K562 (cell line): ENCODE data around the gene VPS45. TPM values are rescaled to one million over a fixed set of nuclear protein-coding genes. Genes with fewer than 3 reads are reported as not detected.

Source experiments
- ATAC-seq: fragments of 200-7000 bp; cut with Tn5 transposase; 3 replicates; pipeline ENCODE4 v1.9.1; 2020; ENCODE audit warnings: moderate library complexity
- BruUV-seq: library from RNA; stranded (reverse); fragments of 400-500 nt; replicated peaks from 2 replicates; lab custom pipeline; 2021; lab: Mats Ljungman, UMichigan
- CTCF ChIA-PET: fragments of 300-600 bp; formaldehyde crosslinking; extraction: SDS; loops from one replicate; lab custom pipeline; 2021; ENCODE audit warnings: low intra/inter-chr PET ratio; lab: Yijun Ruan, JAX
- POLR2A ChIA-PET: fragments of 300-600, 350-650 bp; sonication (Branson Sonifier 250); formaldehyde crosslinking; extraction: SDS; loops from one replicate; lab custom pipeline; 2021; ENCODE audit warnings: antibody characterized with exemption, inconsistent platforms; lab: Yijun Ruan, JAX
- DNase-seq, 4 experiments: peaks; one replicate each; pipeline versions ENCODE4 v3.0.0 to v3.0.0-alpha.2; 2011 to 2018; ENCODE audit warnings: low spot score in 3 of 4, mixed read lengths in 3 of 4; ENCODE audit errors: extremely low read depth in 1 of 4
- FAIRE-seq: peaks from 2 replicates; lab custom pipeline; 2011; peaks lifted over from hg19 to GRCh38; lab: Jason Lieb, UNC
- H2AFZ ChIP-seq: 2 replicates; pipeline ENCODE4 v1.6.0; 2011; ENCODE audit warnings: low read depth, low read length, control low read depth, inconsistent platforms
- H3K27ac ChIP-seq: fragments of 200-600 bp; 3 replicates; pipeline ENCODE4 v1.8.0; 2011; ENCODE audit warnings: low read depth, mild to moderate bottlenecking, control low read depth, inconsistent platforms, low read length, moderate library complexity, mixed read lengths; ENCODE audit errors: extremely low read depth
- H3K27me3 ChIP-seq, 2 experiments: fragments of 300-600 bp in 1 of 2; 2 replicates in 1 of 2; 3 replicates in 1 of 2; pipeline versions ENCODE4 v1.6.0 to v1.8.0; 2011; ENCODE audit warnings: inconsistent platforms in 2 of 2, low read length in 2 of 2, mild to moderate bottlenecking in 1 of 2, mixed read lengths in 1 of 2, moderate library complexity in 1 of 2; ENCODE audit not compliant: control insufficient read depth in 2 of 2, insufficient read depth in 2 of 2
- H3K36me3 ChIP-seq: fragments of 300-600 bp; 3 replicates; pipeline ENCODE4 v1.8.0; 2011; ENCODE audit warnings: mild to moderate bottlenecking, low read length, inconsistent platforms; ENCODE audit not compliant: control insufficient read depth, insufficient read depth
- H3K4me1 ChIP-seq, 2 experiments: fragments of 200-600 bp in 1 of 2; replicated peaks in 1 of 2; 2 replicates in 1 of 2; 3 replicates in 1 of 2; pipeline versions ENCODE4 v1.5.1 to v1.8.0; 2011; ENCODE audit warnings: inconsistent platforms in 2 of 2, low read length in 2 of 2, mild to moderate bottlenecking in 1 of 2, mixed read lengths in 1 of 2, moderate library complexity in 1 of 2; ENCODE audit not compliant: control insufficient read depth in 2 of 2, insufficient read depth in 2 of 2
- H3K4me2 ChIP-seq: 2 replicates; pipeline ENCODE4 v1.6.1; 2011; ENCODE audit warnings: low read length, control low read depth, inconsistent platforms, mixed read lengths; ENCODE audit not compliant: insufficient read depth
- H3K4me3 ChIP-seq: fragments of 200-600 bp; sonication (generic), shearing (Covaris generic); 2 replicates; pipeline ENCODE4 v1.5.1; 2016; ENCODE audit warnings: control low read depth, inconsistent platforms
- H3K79me2 ChIP-seq: fragments of 200-600 bp; 3 replicates; pipeline ENCODE4 v1.8.0; 2011; ENCODE audit warnings: low read length, inconsistent platforms; ENCODE audit not compliant: control insufficient read depth, insufficient read depth
- H3K9ac ChIP-seq, 2 experiments: 2 replicates each; pipeline versions ENCODE4 v1.6.0 to v1.6.1; 2011; ENCODE audit warnings: low read depth in 2 of 2, low read length in 2 of 2, control low read depth in 1 of 2, inconsistent platforms in 1 of 2, mild to moderate bottlenecking in 1 of 2, mixed read lengths in 1 of 2; ENCODE audit not compliant: insufficient read depth in 1 of 2
- H3K9me1 ChIP-seq: one replicate; pipeline ENCODE4 v1.6.0; 2011; ENCODE audit warnings: inconsistent platforms, mild to moderate bottlenecking, low read length, moderate library complexity; ENCODE audit not compliant: control insufficient read depth, insufficient read depth
- H3K9me3 ChIP-seq: replicated peaks from 2 replicates; pipeline ENCODE4 v1.5.1; 2011; ENCODE audit warnings: low read depth, low read length, inconsistent platforms; ENCODE audit not compliant: control insufficient read depth, insufficient read depth
- H4K20me1 ChIP-seq: replicated peaks from 2 replicates; pipeline ENCODE4 v1.6.1; 2011; ENCODE audit warnings: low read length, inconsistent platforms, mixed read lengths; ENCODE audit not compliant: control insufficient read depth, insufficient read depth
- CAMTA2 ChIP-seq: fragments of 250-450 bp; sonication (Bioruptor Pico); conservative IDR thresholded peaks from 2 replicates; pipeline ENCODE4 v1.5.1; 2022
- CCAR2 ChIP-seq: fragments of 200-400 bp; formaldehyde crosslinking; IDR thresholded peaks from 2 replicates; pipeline ENCODE4 v1.6.1; 2017; ENCODE audit warnings: mild to moderate bottlenecking, low read depth, low read length
- GATAD2B ChIP-seq: fragments of 450-650 bp; IDR thresholded peaks from 2 replicates; pipeline ENCODE4 v1.6.1; 2017; ENCODE audit warnings: mild to moderate bottlenecking, borderline replicate concordance
- POLR2G ChIP-seq: fragments of 200-400 bp; formaldehyde crosslinking; IDR thresholded peaks from 2 replicates; pipeline ENCODE4 v1.6.1; 2017; ENCODE audit warnings: low read depth, mild to moderate bottlenecking, antibody characterized with exemption, low read length, moderate library complexity
- RBM34 ChIP-seq: fragments of 200-400 bp; formaldehyde crosslinking; IDR thresholded peaks from 2 replicates; pipeline ENCODE4 v1.6.1; 2018; ENCODE audit warnings: low read length, borderline replicate concordance; ENCODE audit not compliant: insufficient read depth
- RREB1 ChIP-seq: fragments of 250-450 bp; sonication (Bioruptor Pico); IDR thresholded peaks from 2 replicates; pipeline ENCODE4 v1.4.0; 2020
- SNRNP70 ChIP-seq: fragments of 200-400 bp; formaldehyde crosslinking; optimal IDR thresholded peaks from 2 replicates; pipeline ENCODE3; 2017; ENCODE audit warnings: low read depth, low read length
- ZBED1 ChIP-seq: IDR thresholded peaks from 2 replicates; pipeline ENCODE4 v1.6.1; 2014
- ZFPM2 ChIP-seq: fragments of 250-450 bp; sonication (Bioruptor Pico); IDR thresholded peaks from 2 replicates; pipeline ENCODE4 v1.5.1; 2022; ENCODE audit warnings: mild to moderate bottlenecking
- ZNF311 ChIP-seq: fragments of 250-450 bp; sonication (Bioruptor Pico); IDR thresholded peaks from 2 replicates; pipeline ENCODE4 v1.4.0; 2020; ENCODE audit warnings: mild to moderate bottlenecking, moderate library complexity
- WGBS: fragments of 100-300 bp; shearing (Covaris generic); methylation state at CpG from one replicate; pipeline ENCODE4 v1.1.6; 2016; ENCODE audit warnings: low coverage, mixed read lengths; ENCODE audit not compliant: insufficient coverage; ENCODE audit errors: missing lambda C conversion rate; 5-methylcytosine and 5-hydroxymethylcytosine counted together
- in situ Hi-C: fragments of 300-500 bp; cut with MboI; formaldehyde crosslinking; loops from 4 replicates; pipeline ENCODE4 v1.15.0; 2018; ENCODE audit warnings: inconsistent platforms, mixed read lengths
- intact Hi-C: fragments of 100-400 bp; cut with micrococcal nuclease; formaldehyde crosslinking; loops from 2 replicates; pipeline ENCODE4 v1.14.2; 2022
- polyA plus RNA-seq, 8 experiments: library from polyadenylated mRNA; depleted of rRNA in 4 of 8; stranded (reverse) in 5 of 8; unstranded in 3 of 8; fragments of >200 nt; fragmentation: Nextera tagmentation in 2 of 8; fragmentation: Illumina TruSeq in 1 of 8; extraction: Ambion mirVana in 2 of 8; extraction: Trizol in 1 of 8; gene quantifications; 2 replicates each; pipeline versions ENCODE4 v1.2.1 to v1.2.3, GENCODE V29; 2011 to 2014; ENCODE audit warnings: inconsistent platforms in 1 of 8, missing spikeins in 1 of 8
- total RNA-seq, 7 experiments: library from RNA; depleted of rRNA in 6 of 7; stranded (reverse); fragments of >200 nt in 6 of 7; fragmentation: Illumina TruSeq in 2 of 7; extraction: Trizol in 2 of 7; gene quantifications; 2 replicates each; pipeline versions ENCODE4 v1.2.1 to v1.2.3, GENCODE V29; 2011 to 2021; ENCODE audit warnings: low replicate concordance in 1 of 7
- TF ChIP-seq, protein P1 (sequence below), 3 experiments: IDR thresholded peaks in 2 of 3; conservative IDR thresholded peaks in 1 of 3; 2 replicates each; pipeline ENCODE4 v1.5.1; 2011 to 2012; ENCODE audit warnings: low read length in 3 of 3, mild to moderate bottlenecking in 3 of 3, control low read depth in 2 of 3, improper control_type of control experiment in 1 of 3, inconsistent platforms in 1 of 3, low read depth in 1 of 3, mixed read lengths in 1 of 3, moderate library complexity in 1 of 3; ENCODE audit not compliant: insufficient read depth in 2 of 3
- TF ChIP-seq, protein P2 (sequence below): fragments of 450-650 bp; IDR thresholded peaks from 2 replicates; pipeline ENCODE4 v1.6.1; 2017; ENCODE audit warnings: antibody characterized with exemption

VPS45 gene
- total and polyA plus RNA-seq, 9 of the 15 experiments (the other 6 are each of a cell fraction or from before 2014, with no cell fraction given), result 17.9 to 48.2 (median 34.4) TPM

GRCh38 chr1:150072959-150073358 lies 5.4 kb downstream of the VPS45 start (continued):
- TF ChIP-seq, protein P1, sequence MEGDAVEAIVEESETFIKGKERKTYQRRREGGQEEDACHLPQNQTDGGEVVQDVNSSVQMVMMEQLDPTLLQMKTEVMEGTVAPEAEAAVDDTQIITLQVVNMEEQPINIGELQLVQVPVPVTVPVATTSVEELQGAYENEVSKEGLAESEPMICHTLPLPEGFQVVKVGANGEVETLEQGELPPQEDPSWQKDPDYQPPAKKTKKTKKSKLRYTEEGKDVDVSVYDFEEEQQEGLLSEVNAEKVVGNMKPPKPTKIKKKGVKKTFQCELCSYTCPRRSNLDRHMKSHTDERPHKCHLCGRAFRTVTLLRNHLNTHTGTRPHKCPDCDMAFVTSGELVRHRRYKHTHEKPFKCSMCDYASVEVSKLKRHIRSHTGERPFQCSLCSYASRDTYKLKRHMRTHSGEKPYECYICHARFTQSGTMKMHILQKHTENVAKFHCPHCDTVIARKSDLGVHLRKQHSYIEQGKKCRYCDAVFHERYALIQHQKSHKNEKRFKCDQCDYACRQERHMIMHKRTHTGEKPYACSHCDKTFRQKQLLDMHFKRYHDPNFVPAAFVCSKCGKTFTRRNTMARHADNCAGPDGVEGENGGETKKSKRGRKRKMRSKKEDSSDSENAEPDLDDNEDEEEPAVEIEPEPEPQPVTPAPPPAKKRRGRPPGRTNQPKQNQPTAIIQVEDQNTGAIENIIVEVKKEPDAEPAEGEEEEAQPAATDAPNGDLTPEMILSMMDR (IDR thresholded peaks at IDR 0.05 in 2 of 3, conservative IDR thresholded peaks at IDR 0.05 in 1 of 3; ENCODE audit: insufficient read depth in 2 of 3, low read depth in 1 of 3, low read length in 3 of 3), result peak in 1 of 3 experiments; percentile 67; a peak in 4 of 6 replicates
- TF ChIP-seq GATAD2B (peak; percentile 31; the same call in 1 of the 2 replicates), ZBED1 (no peak), CAMTA2 (CRISPR knock-in tag) (no peak), CCAR2 (no peak)
- TF ChIP-seq, all 486 proteins: peak for 7

DNA sequence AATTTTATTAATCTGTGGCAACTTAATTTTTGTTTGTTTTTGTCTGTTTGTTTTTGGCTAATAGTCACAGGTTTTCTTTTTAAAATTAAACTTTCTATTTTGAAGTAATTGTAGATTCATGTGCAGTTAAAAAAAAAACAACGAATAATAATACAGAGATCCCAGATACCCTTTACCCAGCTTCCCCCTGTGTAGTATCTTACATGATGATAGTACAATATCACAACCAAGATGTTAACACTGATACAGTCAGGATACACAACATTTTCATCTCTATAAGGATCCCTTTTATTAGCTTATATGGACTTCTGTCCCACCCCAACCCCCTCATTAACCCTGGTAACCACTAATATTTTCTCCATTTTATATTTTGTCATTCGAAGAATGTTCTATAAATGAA lies 5.9 kb downstream of the VPS45 start:
- peaks cover 0 to 14% of the 10 kb centered on the region in 2 experiments; a peak in 2 of 5 replicates for H3K4me1 ChIP-seq
- DNase-seq (no peak), FAIRE-seq (no peak), ATAC-seq (no peak)
- no peaks in the 10 kb centered on the region for H3K9me1 ChIP-seq
- 77% methylated on average over 2 of the region's 2 CpGs for WGBS
- H2AFZ ChIP-seq, result no peak overlapping the region
- no peaks in the 10 kb centered on the region for H3K27me3 ChIP-seq
- no peaks in the 10 kb centered on the region for H4K20me1 ChIP-seq
- no peak overlapping the region for H3K9ac ChIP-seq
- H3K9me3 ChIP-seq, result no peaks in the 10 kb centered on the region
- H3K4me3 ChIP-seq, result no peak overlapping the region
- peaks cover 7% of the 10 kb centered on the region for H3K79me2 ChIP-seq
- intact Hi-C loops, result loop anchor here (1.0 kb wide), 1 partner anchor 95 kb away; no protein-coding TSS in a partner anchor
- in situ Hi-C loops, result no loop called here
- no peak overlapping the region for H3K27ac ChIP-seq
- no TSS peak for BruUV-seq
- CTCF ChIA-PET, result interaction anchor here (0.6 to 2.0 kb wide), 6 partner anchors 93 to 148 kb away, joined by 3 to 32 read pairs (median 12); no protein-coding TSS in a partner anchor
- no peak overlapping the region for H3K4me2 ChIP-seq
- POLR2A ChIA-PET, result interaction anchor here (1.6 kb wide), 1 partner anchor 113 kb away, joined by 8 read pairs; no protein-coding TSS in a partner anchor
- peaks cover 54% of the 10 kb centered on the region; the same call in 2 of the 3 replicates for H3K36me3 ChIP-seq
- TF ChIP-seq SNRNP70 (no peak), ZFPM2 (CRISPR knock-in tag) (no peak), RREB1 (CRISPR knock-in tag) (no peak), POLR2G (no peak), ZNF311 (CRISPR knock-in tag) (no peak), RBM34 (no peak)
- TF ChIP-seq, protein P2, sequence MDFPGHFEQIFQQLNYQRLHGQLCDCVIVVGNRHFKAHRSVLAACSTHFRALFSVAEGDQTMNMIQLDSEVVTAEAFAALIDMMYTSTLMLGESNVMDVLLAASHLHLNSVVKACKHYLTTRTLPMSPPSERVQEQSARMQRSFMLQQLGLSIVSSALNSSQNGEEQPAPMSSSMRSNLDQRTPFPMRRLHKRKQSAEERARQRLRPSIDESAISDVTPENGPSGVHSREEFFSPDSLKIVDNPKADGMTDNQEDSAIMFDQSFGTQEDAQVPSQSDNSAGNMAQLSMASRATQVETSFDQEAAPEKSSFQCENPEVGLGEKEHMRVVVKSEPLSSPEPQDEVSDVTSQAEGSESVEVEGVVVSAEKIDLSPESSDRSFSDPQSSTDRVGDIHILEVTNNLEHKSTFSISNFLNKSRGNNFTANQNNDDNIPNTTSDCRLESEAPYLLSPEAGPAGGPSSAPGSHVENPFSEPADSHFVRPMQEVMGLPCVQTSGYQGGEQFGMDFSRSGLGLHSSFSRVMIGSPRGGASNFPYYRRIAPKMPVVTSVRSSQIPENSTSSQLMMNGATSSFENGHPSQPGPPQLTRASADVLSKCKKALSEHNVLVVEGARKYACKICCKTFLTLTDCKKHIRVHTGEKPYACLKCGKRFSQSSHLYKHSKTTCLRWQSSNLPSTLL, result no peak
